C4-2B (cell line): ENCODE data around the gene UGT3A1.

Experiments used
- ZFX ChIP-seq: fragments of 450-650 bp; IDR thresholded peaks from 2 replicates; pipeline ENCODE4 v1.6.1; 2017
- TF ChIP-seq, protein P1 (sequence below): fragments of 450-650 bp; conservative IDR thresholded peaks from 2 replicates; pipeline ENCODE4 v1.5.1; 2017; ENCODE audit warnings: mild to moderate bottlenecking

DNA sequence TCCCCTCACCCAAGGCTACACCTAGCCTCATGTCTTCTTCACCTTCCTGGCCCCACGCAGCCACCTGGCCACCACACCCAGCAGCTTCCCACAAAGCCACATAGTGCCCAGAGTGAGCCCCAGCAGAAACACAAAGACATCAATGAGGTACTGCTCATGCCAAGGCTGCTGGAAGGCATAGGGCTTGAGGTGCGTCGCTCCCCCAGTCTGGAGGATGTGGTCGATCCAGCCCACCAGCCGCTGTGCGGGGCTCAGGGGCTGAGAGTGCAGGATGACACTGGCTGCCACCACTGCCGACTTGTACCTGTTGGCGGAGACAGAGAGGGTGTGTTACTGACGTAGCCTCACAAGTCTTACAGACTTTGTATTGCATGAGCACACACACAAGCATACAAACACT is 37.0 kb downstream of the UGT3A1 start:
- TF ChIP-seq, protein P1, sequence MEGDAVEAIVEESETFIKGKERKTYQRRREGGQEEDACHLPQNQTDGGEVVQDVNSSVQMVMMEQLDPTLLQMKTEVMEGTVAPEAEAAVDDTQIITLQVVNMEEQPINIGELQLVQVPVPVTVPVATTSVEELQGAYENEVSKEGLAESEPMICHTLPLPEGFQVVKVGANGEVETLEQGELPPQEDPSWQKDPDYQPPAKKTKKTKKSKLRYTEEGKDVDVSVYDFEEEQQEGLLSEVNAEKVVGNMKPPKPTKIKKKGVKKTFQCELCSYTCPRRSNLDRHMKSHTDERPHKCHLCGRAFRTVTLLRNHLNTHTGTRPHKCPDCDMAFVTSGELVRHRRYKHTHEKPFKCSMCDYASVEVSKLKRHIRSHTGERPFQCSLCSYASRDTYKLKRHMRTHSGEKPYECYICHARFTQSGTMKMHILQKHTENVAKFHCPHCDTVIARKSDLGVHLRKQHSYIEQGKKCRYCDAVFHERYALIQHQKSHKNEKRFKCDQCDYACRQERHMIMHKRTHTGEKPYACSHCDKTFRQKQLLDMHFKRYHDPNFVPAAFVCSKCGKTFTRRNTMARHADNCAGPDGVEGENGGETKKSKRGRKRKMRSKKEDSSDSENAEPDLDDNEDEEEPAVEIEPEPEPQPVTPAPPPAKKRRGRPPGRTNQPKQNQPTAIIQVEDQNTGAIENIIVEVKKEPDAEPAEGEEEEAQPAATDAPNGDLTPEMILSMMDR, result no peak
- TF ChIP-seq ZFX, result no peak
